Activated naive CD8-positive, alpha-beta T cell treated with anti-CD3 and anti-CD28 coated beads for 36 hours (primary cell): ENCODE results near the gene FNDC4. TPM values are rescaled to one million over a fixed set of nuclear protein-coding genes. Genes with fewer than 3 reads are reported as not detected.
"Not testable (repeated sequence)": the region's sequence is repeated elsewhere in the genome, so short reads cannot be mapped to it uniquely, and the experiment has no call there.

Experiments
- DNase-seq: peaks from one replicate; pipeline ENCODE4 v3.0.0; 2021
- H3K27ac Mint-ChIP-seq: one replicate; pipeline ENCODE4 v1.8.0; 2022; ENCODE audit warnings: mild to moderate bottlenecking, moderate library complexity, mixed read lengths
- H3K27me3 Mint-ChIP-seq: one replicate; pipeline ENCODE4 v1.8.0; 2022; ENCODE audit warnings: mild to moderate bottlenecking, mixed read lengths
- H3K36me3 Mint-ChIP-seq: one replicate; pipeline ENCODE4 v1.8.0; 2021; ENCODE audit warnings: mild to moderate bottlenecking, mixed read lengths
- H3K4me1 Mint-ChIP-seq: one replicate; pipeline ENCODE4 v1.8.0; 2021; ENCODE audit warnings: mixed read lengths
- H3K4me3 Mint-ChIP-seq: one replicate; pipeline ENCODE4 v1.8.0; 2022; ENCODE audit warnings: mild to moderate bottlenecking, moderate library complexity, mixed read lengths
- H3K9me3 Mint-ChIP-seq: one replicate; pipeline ENCODE4 v1.8.0; 2022; ENCODE audit warnings: mixed read lengths
- total RNA-seq, 2 experiments: library from RNA; stranded (reverse); gene quantifications; one replicate each; pipeline ENCODE4 v1.2.3, GENCODE V29; 2021

The FNDC4 gene, protein sequence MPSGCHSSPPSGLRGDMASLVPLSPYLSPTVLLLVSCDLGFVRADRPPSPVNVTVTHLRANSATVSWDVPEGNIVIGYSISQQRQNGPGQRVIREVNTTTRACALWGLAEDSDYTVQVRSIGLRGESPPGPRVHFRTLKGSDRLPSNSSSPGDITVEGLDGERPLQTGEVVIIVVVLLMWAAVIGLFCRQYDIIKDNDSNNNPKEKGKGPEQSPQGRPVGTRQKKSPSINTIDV
- total RNA-seq, result not detected

- H3K36me3 Mint-ChIP-seq, result no peaks in the 10 kb centered on the region
- peaks cover 47% of the 10 kb centered on the region for H3K27me3 Mint-ChIP-seq
- no peaks in the 10 kb centered on the region for H3K9me3 Mint-ChIP-seq
- DNase-seq, result peak; percentile 34
- no peak within 1 kb of the TSS for H3K27ac Mint-ChIP-seq
- peak within 1 kb of the TSS; percentile 70 for H3K4me3 Mint-ChIP-seq
- H3K4me1 Mint-ChIP-seq, result peaks cover 16% of the 10 kb centered on the region
Measured at GRCh38 chr2:27494944-27495554, at the start of gene FNDC4. Gene FNDC4, minus strand, starts transcription at chr2:27495200. Its CDS starts 521 bp downstream, at chr2:27494679.

DNA sequence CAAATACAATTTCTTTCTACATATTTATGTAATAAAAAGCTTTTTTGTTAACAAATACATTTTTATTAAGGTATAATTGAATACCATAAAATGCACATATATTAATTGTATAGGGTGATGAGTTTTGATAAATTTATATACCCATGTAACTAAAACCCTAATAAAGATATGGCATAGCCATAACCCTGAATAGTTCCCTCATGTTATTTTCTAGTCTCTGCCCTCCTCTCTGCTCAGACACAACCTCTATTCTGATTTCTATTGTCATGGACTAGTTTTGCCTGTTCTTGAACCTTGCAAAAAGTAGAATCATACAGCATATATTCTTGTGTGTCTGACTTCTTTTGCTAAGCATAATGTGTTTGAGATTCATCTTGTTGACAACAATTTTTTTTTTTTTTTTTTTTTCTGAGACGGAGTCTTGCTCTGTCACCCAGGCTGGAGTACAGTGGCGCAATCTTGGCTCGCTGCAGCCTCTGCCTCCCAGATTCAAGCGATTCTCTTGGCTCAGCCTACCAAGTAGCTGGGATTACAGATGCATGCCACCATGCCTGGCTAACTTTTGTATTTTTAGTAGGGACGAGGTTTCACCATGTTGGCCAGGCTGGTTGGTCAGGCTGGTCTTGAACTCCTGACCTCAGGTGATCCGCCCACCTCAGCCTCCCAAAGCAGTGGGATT, 49.3 kb upstream of the FNDC4 start:
- no peak overlapping the region for H3K4me3 Mint-ChIP-seq
- H3K36me3 Mint-ChIP-seq, result no peaks in the 10 kb centered on the region
- peaks cover 9% of the 10 kb centered on the region for H3K9me3 Mint-ChIP-seq
- no peak for DNase-seq
- H3K27ac Mint-ChIP-seq, result no peak overlapping the region
- H3K27me3 Mint-ChIP-seq, result no peaks in the 10 kb centered on the region
- H3K4me1 Mint-ChIP-seq, result no peaks in the 10 kb centered on the region

- not testable (repeated sequence) for H3K9me3 Mint-ChIP-seq, DNase-seq, H3K4me1 Mint-ChIP-seq, H3K27ac Mint-ChIP-seq, H3K27me3 Mint-ChIP-seq, H3K36me3 Mint-ChIP-seq, H3K4me3 Mint-ChIP-seq
Measured at GRCh38 chr2:27539649-27540048, 44.6 kb upstream of the FNDC4 start.

DNA sequence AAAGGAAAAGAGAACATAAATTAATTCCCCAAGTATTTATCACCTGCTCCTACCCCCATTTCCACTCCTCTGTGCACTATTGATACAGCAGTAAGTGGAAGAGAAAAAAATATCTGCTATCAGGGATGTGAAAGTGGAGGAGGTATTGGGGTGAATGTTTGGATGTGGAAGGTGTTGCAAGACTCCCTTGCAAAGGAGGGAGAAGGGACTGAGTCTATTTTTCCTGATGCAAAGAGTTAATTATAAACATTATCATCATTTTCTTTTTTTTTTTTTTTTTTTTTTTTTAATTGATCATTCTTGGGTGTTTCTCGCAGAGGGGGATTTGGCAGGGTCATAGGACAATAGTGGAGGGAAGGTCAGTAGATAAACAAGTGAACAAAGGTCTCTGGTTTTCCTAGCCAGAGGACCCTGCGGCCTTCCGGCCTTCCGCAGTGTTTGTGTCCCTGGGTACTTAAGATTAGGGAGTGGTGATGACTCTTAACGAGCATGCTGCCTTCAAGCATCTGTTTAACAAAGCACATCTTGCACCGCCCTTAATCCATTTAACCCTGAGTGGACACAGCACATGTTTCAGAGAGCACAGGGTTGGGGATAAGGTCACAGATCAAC, 43.9 kb upstream of the FNDC4 start:
- not testable (repeated sequence) for H3K9me3 Mint-ChIP-seq, H3K4me3 Mint-ChIP-seq, DNase-seq, H3K27ac Mint-ChIP-seq, H3K4me1 Mint-ChIP-seq, H3K36me3 Mint-ChIP-seq, H3K27me3 Mint-ChIP-seq

- Mint-ChIP-seq H3K4me1 (no peaks in the 10 kb centered on the region), H3K9me3 (no peaks in the 10 kb centered on the region)
Measured at GRCh38 chr2:27537287-27537686, 42.3 kb upstream of the FNDC4 start.

DNA sequence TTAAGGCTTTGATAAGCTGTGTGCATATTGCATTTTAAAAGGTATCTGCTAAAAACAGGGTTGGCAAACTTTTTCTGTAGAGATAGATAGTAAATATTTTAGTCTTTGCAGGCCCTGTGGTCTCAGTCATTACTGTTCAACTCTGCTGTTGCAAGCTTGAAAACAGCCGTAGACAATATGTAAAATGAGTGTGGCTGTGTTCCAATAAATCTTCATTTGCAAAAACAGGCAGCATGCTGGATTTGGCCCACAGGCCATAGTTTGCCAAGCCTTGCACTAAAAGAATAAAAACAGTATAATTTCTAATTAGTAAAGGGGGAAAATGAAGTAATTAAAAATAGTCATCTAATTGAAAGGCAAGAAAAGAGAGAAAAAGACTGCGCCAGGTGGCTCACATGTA, 37.0 kb upstream of the FNDC4 start:
- Mint-ChIP-seq H3K27ac (no peak overlapping the region), H3K4me3 (no peak overlapping the region), H3K27me3 (peaks cover 7% of the 10 kb centered on the region), H3K9me3 (peaks cover 1% of the 10 kb centered on the region), H3K4me1 (peaks cover 3% of the 10 kb centered on the region), H3K36me3 (no peaks in the 10 kb centered on the region)
- DNase-seq, result no peak

More at GRCh38 chr2:27537287-27537686, 42.3 kb upstream of the FNDC4 start:
- Mint-ChIP-seq H3K4me3 (no peak overlapping the region), H3K36me3 (no peaks in the 10 kb centered on the region), H3K27ac (no peak overlapping the region), H3K27me3 (peaks cover 2% of the 10 kb centered on the region)
- no peak for DNase-seq

DNA sequence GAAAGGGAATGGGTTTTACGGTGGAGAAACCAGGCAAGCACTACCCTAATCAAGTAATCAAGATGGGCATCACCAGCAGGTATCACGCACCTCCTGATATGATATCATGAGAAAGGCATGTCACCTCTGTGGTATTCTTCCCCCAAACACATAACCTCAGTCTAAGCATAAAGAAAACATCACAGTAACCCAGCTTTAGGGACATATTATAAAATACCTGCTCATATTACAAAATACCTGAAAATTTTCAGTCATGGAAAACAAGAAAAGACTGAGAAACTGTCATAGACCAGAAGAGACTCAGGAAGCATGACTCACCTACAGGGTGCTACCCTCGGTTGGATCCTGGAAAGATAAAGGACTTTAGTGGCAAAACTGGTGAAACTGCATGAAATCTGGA, 32.2 kb upstream of the FNDC4 start:
- peaks cover 1% of the 10 kb centered on the region for H3K9me3 Mint-ChIP-seq
- DNase-seq, result no peak
- H3K4me1 Mint-ChIP-seq, result peaks cover 4% of the 10 kb centered on the region
- H3K4me3 Mint-ChIP-seq, result no peak overlapping the region
- no peaks in the 10 kb centered on the region for H3K36me3 Mint-ChIP-seq
- peaks cover 8% of the 10 kb centered on the region for H3K27me3 Mint-ChIP-seq
- H3K27ac Mint-ChIP-seq, result no peak overlapping the region

DNA sequence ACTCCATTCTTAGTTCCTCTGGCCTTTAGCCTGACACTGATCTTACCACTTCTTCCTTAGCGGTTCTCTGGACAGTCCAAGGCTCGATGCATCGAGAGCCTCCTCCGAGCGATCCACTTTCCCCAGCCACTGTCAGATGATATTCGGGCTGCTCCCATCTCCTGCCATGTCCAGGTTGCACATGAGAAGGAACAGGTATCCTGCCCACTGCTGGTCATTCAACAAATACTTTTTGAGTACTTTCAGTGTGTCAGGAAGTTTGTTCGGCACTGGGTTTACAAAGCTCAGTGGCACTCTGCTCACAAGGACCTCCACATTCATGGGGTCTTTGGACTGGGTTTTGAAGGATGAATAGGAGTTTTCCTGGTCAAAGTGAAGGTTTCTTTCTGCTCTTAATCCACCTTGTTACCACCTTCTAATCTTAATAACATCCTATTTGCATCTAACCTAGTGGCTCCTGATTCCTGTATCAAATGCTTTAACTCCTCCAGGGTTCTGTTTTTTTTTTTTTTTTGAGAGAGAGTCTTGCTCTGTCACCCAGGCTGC, 27.5 kb upstream of the FNDC4 start:
- Mint-ChIP-seq H3K9me3 (no peaks in the 10 kb centered on the region), H3K27ac (no peak overlapping the region), H3K36me3 (no peaks in the 10 kb centered on the region), H3K27me3 (peaks cover 12% of the 10 kb centered on the region), H3K4me1 (peaks cover 4% of the 10 kb centered on the region), H3K4me3 (no peak overlapping the region)
- DNase-seq, result no peak

- no peak overlapping the region for H3K4me3 Mint-ChIP-seq
- no peak overlapping the region for H3K27ac Mint-ChIP-seq
- DNase-seq, result no peak
- H3K4me1 Mint-ChIP-seq, result no peaks in the 10 kb centered on the region
- no peaks in the 10 kb centered on the region for H3K9me3 Mint-ChIP-seq
- peaks cover 13% of the 10 kb centered on the region for H3K27me3 Mint-ChIP-seq
- no peaks in the 10 kb centered on the region for H3K36me3 Mint-ChIP-seq
Measured at GRCh38 chr2:27520316-27520715, 25.3 kb upstream of the FNDC4 start.

- H3K9me3 Mint-ChIP-seq, result no peaks in the 10 kb centered on the region
- H3K36me3 Mint-ChIP-seq, result no peaks in the 10 kb centered on the region
- no peak for DNase-seq
- H3K4me1 Mint-ChIP-seq, result no peaks in the 10 kb centered on the region
- no peak overlapping the region for H3K4me3 Mint-ChIP-seq
- peaks cover 13% of the 10 kb centered on the region for H3K27me3 Mint-ChIP-seq
- no peak overlapping the region for H3K27ac Mint-ChIP-seq
Measured at GRCh38 chr2:27518782-27519113, 23.7 kb upstream of the FNDC4 start.

DNA sequence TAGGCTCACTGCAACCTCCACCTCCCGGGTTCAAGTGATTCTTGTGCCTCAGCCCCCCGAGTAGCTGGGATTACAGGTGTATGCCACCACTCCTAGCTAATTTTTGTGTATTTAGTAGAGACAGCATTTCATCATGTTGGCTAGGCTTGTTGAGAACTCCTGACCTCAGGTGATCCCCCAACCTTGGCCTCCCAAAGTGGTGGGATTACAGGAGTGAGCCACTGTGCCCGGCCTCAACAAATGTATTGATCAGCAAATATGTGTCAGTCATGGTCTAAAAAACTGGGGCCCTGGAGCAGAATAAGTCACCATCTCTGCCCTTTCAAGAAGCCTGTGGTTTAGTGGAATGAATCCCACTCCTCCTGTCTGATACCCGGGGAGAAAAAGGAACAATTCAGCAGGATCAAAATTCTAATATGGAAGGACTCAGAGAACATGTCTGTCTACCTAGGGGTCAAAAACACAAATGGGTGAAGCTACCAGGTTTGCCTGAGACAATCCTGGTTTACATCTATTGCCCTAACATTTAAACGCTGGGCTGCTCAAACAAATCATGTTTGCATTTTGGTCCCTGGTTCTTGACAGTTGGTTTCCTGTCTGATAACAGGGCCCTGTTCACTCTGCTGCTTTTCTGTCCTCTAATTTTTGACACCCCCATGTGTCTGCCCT, 23.2 kb upstream of the FNDC4 start:
- no peaks in the 10 kb centered on the region for H3K36me3 Mint-ChIP-seq
- no peak for DNase-seq

DNA sequence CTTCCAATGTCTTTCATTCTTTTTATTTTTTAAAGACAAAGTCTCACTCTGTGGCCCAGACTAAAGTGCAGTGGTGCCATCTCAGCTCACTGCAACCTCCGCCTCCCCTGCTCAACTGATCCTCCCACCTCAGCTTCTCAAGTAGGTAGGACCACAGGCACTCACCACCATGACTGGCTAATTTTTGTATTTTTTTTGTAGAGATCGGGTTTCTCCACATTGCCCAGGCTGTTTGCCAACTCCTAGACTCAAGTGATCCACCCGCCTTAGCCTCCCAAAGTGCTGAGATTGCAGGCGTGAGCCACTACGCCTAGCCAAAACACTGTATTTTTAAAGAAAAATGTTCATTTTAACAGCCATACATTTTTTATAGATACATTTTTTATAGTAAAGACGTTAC, 14.3 kb upstream of the FNDC4 start:
- Mint-ChIP-seq H3K9me3 (no peaks in the 10 kb centered on the region), H3K36me3 (no peaks in the 10 kb centered on the region), H3K4me3 (no peak overlapping the region), H3K4me1 (no peaks in the 10 kb centered on the region), H3K27ac (no peak overlapping the region), H3K27me3 (peaks cover 8% of the 10 kb centered on the region)
- no peak for DNase-seq

More for the DNA sequence above, 23.2 kb upstream of the FNDC4 start:
- no peaks in the 10 kb centered on the region for H3K4me1 Mint-ChIP-seq
- no peak overlapping the region for H3K4me3 Mint-ChIP-seq
- H3K27ac Mint-ChIP-seq, result no peak overlapping the region
- H3K27me3 Mint-ChIP-seq, result peaks cover 14% of the 10 kb centered on the region
- no peaks in the 10 kb centered on the region for H3K9me3 Mint-ChIP-seq

DNA sequence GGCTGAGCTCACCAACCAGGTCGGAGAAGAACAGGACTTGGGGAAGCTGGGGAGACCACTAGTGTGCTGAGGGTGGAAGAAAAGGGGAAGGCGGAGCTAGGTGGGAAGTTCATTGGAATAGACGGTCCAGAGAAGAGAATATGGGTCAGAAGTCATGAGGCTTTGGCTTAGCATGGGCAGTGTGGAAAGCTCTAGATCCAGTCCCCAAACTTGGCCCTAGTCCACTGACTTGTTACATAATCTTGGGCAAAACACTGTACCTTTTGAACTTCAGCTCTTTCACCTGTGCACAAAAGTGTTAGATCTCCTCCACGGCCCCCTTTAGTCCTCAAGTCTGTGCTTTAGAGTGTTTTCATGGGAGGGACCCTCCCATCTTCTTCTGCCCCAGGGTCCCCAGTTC, 12.3 kb upstream of the FNDC4 start:
- no peaks in the 10 kb centered on the region for H3K27me3 Mint-ChIP-seq
- H3K36me3 Mint-ChIP-seq, result no peaks in the 10 kb centered on the region
- H3K9me3 Mint-ChIP-seq, result no peaks in the 10 kb centered on the region
- no peak for DNase-seq
- no peak overlapping the region for H3K4me3 Mint-ChIP-seq
- H3K4me1 Mint-ChIP-seq, result no peaks in the 10 kb centered on the region
- H3K27ac Mint-ChIP-seq, result no peak overlapping the region

DNA sequence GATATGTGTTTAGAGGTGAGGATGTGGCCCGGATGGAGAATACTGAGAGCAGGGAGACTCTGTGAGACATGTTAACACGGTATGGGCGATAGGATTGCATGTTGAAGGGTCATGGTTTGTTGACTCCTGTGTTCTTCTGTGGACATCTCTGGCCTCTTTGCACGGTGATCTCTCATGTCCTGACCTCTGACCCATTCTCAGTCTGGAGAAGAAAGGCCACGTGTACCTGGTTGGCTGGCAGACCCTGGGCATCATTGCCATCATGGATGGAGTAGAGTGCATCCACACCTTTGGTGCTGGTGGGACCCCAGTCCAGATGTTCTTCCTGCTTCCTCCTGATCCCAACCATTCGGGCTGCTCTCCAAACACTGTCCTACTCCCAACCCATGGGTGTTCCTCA, 11.6 kb upstream of the FNDC4 start:
- no peak overlapping the region for H3K4me3 Mint-ChIP-seq
- no peak for DNase-seq
- H3K27ac Mint-ChIP-seq, result no peak overlapping the region
- H3K9me3 Mint-ChIP-seq, result no peaks in the 10 kb centered on the region
- H3K36me3 Mint-ChIP-seq, result no peaks in the 10 kb centered on the region
- H3K4me1 Mint-ChIP-seq, result no peaks in the 10 kb centered on the region
- no peaks in the 10 kb centered on the region for H3K27me3 Mint-ChIP-seq

- peaks cover 11% of the 10 kb centered on the region for H3K27me3 Mint-ChIP-seq
- no peak overlapping the region for H3K4me3 Mint-ChIP-seq
- H3K4me1 Mint-ChIP-seq, result no peaks in the 10 kb centered on the region
- DNase-seq, result no peak
- no peaks in the 10 kb centered on the region for H3K9me3 Mint-ChIP-seq
- H3K36me3 Mint-ChIP-seq, result no peaks in the 10 kb centered on the region
- no peak overlapping the region for H3K27ac Mint-ChIP-seq
Measured at GRCh38 chr2:27502142-27502541, 7.1 kb upstream of the FNDC4 start.
